Stimulated activated CD4-positive, alpha-beta T cell treated with anti-CD3 and anti-CD28 coated beads, Interleukin-15, amount 100 ng/mL, for 24 hours (primary cell): ENCODE measurements around the gene TMEM232.
"Not testable (repeated sequence)": the region's sequence is repeated elsewhere in the genome, so short reads cannot be mapped to it uniquely, and the experiment has no call there.

ENCODE experiments used
- DNase-seq: peaks from one replicate; pipeline ENCODE4 v3.0.0-alpha.2; 2020

The TMEM232 gene

DNA sequence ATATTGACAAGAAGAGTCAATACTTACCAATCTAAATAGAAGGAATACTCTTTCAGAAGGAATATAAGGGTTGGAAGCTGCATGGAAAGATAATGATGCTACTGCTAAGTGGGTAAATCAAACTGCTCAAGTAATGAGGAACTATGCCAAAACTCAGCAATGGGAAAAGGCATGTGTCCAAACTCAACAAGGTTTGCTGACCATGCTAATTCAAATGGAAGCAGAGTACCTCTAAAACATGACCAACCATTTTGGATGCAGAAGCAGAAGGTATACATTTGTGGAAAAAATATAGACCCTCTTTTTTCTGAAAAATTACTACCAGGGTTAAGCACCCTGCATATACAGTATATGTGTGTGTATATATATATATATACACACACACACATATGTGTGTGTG is 21.1 kb downstream of the TMEM232 start:
- DNase-seq: no peak

DNA sequence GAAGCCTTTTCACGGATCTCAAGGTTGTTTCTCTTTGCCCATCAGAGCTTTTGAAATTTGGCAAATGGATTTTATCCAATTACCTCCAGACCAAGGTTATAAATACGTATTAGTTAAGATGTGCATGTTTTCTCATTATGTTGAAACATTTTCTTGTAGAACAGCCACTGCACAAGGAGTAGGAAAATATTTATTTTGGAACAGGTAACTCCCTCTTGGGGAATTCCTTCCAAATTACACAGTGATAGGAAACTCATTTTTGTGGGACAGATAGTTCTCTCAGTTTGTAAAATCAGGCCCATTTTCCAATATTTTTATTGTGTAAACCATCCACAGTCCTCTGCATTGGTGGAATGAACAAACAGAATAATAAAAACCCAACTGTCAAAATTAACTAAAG is 23.0 kb downstream of the TMEM232 start:
- no peak for DNase-seq

DNA sequence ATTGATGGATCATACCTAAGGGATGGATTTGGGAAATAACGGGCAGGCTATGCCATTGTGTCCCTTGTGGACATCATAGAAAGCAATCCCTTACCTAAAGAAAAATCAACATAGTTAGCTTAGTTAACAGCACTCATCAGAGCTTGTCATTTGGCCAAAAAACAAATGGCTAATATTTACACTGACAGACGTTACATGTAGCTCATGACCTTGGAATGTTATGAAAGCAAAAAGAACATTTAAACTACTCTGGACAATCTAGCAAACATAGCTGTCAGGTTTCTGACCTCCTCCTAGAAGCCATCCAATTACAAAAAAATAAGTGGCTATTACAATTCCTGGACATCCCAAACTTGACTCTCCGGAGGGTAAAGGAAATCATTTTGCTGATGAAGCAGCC is 23.8 kb downstream of the TMEM232 start:
- no peak for DNase-seq

DNA sequence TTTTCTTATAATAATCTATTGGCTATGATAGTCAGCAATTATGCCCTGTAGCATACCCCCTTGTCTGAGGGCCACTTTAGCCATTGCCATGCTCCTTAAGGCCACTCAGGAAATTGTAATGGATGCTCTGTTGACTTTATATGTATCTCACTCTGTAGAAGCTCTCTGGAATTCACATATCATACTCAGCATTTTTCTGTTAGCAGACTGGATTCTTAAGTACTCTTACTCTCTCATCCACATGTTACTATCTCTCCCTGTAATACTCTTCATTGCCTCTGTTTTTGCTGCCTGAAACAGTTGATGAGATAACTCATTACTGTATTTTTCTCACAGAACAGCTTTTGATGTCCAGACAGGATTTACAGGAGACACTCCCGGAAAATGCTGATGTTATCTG is 24.2 kb downstream of the TMEM232 start:
- no peak for DNase-seq

DNA sequence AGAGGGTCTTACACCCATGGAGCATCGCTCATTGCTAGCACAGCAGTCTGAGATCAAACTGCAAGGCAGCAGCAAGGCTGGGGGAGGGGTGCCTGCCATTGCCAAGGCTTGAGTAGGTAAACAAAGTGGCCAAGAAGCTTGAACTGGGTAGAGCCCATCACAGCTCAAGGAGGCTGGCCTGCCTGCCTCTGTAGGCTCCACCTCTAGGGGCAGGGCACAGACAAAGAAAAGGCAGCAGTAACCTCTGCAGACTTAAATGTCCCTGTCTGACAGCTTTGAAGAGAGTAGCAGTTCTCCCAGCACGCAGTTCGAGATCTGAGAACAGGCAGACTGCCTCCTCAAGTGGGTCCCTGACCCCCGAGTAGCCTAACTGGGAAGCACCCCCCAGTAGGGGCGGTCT is 33.8 kb downstream of the TMEM232 start:
- DNase-seq: not testable (repeated sequence)

DNA sequence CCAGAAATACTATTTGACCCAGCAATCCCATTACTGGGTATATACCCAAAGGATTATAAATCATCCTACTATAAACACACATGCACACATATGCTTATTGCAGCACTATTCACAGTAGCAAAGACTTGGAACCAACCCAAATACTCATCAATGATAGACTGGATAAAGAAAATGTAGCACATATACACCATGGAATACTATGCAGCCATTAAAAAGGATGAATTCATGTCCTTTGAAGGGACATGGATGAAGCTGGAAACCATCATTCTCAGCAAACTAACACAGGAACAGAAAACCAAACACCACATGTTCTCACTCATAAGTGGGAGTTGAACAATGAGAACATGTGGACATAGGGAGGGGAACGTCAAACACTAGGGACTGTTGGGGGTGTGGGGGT is 35.9 kb downstream of the TMEM232 start:
- not testable (repeated sequence) for DNase-seq

DNA sequence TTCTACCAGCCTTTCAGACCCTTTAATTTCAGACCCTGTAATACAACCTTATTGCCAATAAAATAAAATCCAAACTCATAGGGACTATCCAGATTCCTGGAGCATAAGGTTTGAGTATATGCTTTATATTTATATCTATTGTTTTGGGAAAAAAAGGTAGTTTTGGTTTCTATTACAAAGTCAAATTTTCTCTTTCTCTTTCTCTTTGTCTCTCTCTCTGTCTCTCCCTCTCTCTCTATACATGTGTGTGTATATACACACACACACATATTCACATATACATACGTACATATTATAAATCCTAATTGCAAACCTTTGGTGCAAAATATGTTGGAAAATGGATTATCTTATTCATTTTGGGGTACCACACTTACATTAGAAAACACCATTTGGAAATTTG is 39.0 kb downstream of the TMEM232 start:
- no peak for DNase-seq

DNA sequence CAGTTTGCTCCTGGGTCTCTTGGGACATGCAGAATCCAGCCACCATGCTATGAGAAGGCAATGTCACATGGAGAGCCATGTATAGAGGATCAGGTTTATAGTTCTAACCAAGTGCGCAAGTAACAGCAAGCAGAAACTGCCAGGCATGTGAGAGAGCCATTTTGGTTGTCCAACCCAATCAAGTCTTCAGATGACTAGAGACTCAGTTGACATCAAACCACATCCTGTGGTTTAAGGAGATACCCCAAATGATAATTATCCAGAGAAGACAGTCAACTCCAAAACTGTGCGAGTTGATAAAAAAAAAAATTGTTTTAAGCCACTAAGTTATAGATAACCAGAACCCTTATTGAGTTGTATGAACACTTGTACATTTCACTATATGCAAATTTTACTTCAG is 40.2 kb downstream of the TMEM232 start:
- no peak for DNase-seq

DNA sequence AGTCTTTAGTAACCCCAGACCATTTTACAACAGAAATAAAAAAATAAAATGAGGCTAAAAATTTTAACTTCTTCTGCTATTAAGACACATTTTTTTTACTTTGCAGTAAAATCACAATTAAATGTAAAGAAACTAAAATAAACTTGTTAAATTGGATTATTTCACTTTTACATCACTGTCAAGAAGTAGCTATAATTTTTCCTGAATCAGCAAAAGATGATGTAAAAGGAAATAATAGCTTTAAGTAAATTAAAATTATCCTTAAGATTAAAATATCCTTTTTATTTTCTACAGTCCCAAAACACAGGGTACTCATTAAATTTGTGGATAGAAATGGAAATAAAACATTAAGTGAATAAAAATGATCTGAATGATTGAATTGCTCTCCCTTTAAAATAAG is 44.5 kb downstream of the TMEM232 start:
- no peak for DNase-seq

DNA sequence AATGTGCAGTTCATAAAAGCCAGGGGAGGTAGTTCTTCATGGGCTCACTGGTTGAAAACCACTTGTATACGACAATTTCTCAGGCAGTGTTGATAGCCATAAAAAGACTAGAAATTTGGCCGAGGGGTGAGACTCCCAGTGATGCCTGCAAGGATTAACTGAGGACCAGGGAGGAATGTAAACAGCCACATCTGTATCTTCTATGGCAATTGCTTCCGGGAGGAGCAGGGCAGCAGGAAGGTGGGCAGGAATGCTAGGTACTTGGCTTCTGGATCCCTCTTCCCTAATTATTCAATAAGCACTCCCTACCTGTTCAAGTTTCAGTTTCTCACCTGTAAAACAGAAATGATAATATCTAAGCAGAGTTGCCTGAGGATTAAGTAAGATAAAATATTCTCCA is 45.4 kb downstream of the TMEM232 start:
- DNase-seq: no peak

DNA sequence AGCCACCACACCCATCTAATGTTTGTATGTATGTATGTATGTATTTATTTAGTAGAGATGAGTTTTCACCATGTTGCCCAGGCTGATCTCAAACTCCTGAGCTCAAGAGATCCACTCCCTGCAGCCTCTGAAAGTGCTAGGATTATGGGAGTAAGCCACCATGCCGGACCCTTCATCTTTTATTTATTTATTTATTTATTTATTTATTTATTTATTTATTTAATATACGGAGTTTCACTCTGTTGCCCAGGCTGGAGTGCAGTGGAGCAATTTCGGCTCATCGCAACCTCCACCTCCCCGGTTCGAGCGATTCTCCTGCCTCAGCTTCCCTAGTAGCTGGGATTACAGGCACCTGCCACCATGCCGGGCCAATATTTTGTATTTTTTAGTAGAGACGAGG is 49.9 kb downstream of the TMEM232 start:
- not testable (repeated sequence) for DNase-seq

DNA sequence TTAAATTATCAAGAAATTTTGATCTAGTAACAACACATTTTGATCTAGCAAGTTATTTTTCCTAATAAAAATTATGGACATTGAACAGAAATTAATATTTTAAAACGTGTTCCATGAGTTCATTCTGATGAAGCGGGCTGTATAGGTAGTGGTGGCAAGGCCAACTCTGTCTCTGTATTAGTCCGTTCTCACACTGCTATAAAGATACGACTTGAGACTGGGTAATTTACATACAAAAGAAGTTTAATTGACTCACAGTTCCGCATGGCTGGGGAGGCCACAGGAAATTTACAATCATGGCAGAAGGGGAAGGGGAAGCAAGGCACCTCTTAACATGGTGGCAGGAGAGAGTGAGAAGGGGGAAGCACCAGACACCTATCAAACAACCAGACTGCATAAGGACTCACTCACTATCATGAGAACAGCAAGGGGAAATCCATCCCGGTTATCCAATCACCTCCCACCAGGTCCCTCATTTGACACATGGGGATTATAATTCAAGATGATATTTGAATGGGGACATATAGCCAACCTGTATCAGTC is 61.2 kb downstream of the TMEM232 start:
- DNase-seq: no peak

DNA sequence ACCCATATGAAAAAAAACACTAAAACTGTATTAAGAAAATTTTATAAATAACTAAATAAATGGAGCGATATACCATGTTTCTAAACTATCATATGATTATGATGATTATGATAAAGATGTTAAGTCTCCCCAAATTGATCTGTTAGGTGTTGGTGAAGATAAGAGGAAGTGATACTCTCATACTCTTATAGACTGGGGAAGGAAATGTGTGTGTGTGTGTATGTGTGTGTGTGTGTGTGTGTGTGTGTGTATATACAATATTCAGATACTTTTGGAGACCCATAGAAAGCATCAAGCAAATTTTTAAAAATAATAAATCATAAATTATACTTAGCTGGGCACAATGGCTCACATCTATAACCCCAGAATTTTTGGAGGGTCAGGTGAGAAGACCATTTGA is 62.9 kb downstream of the TMEM232 start:
- no peak for DNase-seq

DNA sequence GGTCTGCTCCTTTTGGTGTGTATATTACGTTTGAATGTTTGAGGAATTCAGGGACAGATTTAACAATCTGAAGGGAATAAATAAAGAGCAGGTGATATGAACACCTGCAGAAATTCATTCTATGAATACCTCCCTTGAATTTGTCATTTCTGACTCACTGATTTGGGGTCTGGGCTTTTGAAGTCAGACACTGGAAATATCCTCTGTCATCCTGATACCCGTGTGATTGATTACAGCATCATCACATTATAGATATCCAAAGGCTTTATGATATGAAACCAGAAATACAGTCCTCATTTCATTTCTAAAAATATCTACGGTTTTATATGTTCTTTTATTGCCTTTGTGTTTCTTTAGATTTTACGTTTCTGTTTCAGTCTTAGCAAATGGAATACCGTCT is 68.5 kb downstream of the TMEM232 start:
- DNase-seq: no peak

DNA sequence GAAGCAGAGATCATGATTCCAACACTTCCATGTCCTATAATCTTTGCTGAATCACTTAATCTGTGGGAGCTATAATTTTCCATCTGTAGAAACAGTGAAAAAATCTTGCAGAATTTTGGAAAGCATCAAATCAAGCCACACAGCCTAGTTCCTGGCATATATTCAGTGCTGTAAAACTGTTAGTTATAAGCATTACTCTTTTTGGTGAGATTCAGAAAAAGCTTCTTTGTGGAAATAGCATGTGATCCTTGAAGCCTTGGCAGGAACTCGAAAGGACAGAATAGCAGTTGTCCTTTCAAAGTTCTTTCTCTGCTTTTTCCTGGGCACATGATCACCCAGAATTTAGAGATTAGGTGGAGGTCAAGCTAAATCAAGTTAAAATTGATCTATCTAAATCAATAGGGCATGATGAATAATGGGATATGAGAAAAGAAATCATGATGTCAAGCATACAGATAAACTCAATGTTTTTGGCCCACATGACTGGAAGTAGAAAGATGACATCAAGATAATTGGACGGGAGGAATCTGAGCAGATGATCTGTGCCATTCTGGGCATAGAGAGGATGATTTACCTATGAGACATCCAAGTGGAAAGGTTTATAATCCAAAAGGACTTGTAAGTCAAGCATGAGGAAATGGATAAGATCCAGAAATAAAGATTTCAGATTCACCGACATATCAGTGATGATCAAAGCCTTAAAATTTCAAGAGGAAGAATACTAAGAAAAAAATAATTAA is 73.1 kb downstream of the TMEM232 start:
- DNase-seq: no peak

DNA sequence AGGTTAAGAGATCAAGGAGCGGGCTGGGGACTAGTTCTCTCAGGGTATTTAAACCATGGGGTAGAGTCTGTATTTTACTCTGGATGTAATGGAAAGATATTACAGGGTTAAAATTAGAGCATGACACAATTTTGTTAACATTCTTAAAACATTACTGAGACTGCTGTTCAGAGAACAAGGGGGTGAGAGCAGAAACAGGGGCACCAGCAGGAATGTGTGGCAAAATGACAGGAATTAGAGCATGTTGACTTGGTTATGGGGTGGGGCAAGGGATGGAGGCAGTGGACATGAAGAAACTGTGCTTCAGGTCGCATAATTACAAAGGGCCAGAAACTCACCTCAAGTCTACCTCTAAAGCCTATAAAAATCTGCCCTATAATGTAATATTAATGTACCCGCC is 75.0 kb downstream of the TMEM232 start:
- no peak for DNase-seq

DNA sequence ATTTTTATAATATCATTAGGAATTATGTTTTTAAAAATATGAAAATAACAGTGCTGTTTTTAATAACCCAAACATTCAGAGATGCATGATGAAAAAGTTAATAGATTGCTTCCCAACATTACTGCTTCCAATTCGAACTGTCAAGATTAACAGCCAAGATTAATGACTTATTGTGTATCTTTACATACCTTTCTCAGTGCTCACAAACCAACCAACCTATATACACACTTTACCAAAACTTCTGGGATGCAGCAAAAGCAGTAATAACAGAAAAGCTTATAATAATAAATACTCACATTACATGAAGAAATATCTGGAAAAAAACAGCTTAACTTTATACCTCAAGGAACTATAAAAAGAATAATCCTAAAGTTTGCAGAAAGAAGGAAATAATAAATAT is 82.1 kb downstream of the TMEM232 start:
- DNase-seq: no peak

DNA sequence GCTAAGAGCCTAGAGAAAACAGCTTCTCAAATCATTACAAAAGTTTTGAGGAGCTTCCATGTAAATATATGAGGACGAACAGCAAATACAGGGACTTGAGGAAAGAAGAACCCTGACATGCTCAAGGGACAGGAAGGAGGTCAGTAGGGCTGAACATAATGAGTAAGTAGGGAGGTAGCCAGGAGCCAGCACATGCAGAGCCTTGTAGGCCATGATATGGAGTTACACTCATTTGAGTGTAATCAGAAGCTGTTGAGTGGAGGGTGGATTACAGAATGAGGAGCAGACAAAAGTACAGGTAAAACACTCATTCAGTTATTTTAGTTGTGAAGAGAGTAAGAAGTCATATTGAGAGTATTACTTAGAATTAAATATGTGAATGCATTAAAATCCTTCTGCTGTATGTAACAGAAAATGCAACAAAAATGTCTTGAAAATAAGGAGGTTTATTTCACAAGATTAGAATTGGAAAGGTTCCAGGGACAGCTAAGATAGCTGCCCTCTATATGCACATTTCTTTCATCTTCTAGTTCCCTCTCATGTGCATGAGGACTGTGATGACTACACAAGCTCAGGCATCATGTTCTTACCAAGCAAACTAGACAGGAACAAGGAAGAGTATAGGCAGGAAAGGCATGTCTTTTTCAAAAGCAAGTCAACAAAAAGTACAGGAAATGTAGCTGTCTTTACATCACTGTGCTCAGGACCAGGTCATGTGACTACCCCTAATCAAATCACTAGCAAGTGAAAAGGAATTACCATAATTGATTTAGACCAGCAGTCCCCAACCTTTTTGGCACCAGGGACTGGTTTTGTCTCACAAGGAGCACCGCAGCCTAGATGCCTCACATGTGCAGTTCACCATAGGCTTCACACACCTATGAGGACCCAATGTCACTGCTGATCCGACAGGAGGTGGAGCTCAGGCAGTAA is 87.2 kb downstream of the TMEM232 start:
- DNase-seq: no peak

DNA sequence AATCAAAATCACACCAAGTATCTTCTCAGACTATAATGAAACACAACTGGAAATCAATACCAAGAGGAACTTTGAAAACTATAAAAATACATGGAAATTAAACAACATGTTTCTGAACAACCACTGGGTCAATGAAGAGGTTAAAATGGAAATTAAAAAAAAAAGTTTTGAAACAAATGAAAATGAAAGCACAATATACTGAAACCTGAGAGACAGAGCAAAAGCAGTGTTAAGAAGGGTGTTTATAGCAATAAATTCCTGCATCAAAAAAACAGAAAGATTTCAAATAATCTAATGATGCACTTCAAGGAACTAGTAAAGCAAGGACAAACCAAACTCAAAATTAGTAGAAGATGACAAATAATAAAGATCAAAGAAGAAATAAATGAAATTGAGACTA is 92.0 kb downstream of the TMEM232 start:
- no peak for DNase-seq

DNA sequence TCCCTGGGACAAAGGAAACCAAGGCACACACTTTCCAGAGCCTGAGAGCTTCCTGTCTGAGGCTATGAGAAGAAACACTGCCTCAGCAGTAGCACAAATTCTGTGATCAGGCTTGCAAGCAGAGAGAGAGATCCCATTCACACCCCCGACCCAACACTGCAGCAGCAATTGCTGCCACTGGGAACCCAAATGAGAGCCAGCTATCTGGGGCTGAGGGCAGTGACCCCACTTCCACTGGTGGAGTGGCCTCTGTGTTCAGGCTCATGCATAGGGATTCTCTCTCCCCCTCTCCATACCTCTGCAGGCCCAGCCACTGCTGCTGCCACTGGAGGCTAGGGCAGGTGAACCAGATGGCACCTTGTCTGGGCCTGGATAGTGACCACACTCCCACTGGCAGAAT is 95.2 kb downstream of the TMEM232 start:
- no peak for DNase-seq

DNA sequence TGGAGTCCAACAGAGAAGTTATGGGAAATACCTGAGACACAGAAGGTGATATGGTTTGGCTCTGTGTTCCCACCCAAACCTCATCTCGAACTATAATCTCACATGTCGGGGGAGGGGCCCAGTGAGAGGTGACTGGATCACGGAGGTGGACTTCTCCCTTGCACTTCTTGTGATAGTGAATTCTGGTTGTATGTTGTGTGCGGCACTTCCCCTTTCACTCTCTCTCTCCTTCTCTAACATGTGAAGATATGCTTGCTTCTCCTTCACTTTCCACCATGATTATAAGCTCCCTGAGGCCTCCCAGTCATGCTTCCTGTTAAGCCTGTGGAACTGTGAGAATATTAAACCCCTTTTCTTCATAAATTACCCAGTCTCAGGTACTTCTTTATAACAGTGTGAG is 96.1 kb downstream of the TMEM232 start:
- no peak for DNase-seq

DNA sequence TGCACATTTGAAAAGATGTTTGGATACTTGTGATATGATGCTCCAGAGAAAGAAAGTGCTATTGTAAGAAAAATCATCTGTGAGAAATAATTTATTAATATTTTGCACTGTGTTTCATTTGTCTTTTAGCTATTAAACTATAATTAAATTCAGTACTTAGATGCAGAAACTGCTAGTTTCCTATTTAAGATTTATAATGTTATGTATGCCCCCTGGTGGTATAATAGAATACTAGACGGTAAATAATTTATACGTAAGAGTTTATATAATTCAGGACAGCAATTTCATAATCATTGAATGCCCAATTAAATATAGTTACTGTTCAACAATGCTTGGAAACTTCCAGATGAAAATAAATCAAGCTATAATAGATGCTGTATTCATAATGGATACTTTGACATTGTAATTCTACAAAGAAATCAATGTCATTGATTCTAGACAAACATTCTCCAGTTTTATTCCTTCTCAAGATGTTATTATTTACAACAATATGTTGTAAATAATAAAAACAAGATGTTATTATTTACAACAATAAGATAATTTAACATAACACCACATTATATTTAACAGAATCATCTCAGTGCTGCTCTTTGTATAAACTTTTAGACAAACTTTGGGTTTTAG is 101.0 kb downstream of the TMEM232 start:
- DNase-seq: no peak

DNA sequence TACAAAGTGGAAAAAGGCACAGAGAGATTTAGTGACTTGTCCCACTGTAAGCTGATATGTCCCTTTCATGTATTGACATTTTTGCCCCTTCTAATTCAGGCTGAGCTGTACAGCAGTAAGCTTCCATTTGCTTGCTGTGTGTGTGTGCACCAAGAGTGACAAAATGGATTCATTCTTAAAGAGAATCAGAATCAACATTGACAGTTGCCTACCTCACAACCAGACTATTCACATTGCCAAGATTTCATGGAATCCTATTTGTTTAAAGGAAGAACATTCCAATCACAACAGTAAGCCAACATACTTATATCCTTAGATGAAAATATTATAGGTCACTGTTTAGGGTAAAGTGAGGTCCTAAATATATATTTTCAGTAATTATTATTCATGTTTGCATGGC is 102.6 kb downstream of the TMEM232 start:
- no peak for DNase-seq

DNA sequence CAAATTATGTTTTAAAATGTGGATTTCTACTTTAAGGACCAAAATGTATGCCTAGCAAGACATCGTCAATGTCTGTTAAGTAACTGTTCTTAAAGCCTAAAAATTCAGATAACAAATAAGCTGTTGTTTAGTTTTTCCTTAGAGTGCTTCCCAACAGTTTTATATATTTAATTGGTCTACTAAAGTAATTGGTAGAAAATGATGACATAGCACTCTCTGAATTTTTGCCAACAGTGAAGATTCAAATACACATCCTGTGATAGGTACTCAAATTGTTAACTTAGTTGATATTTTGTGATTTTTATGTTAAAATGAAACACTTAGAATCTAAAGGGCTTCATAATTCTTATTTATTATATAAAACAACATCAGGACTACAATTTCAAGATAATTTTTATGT is 107.5 kb downstream of the TMEM232 start:
- no peak for DNase-seq
